ENCODE measurements around the gene TICRR.
"Not testable (repeated sequence)": the region's sequence is repeated elsewhere in the genome, so short reads cannot be mapped to it uniquely, and the experiment has no call there.

Gene TICRR

DNA sequence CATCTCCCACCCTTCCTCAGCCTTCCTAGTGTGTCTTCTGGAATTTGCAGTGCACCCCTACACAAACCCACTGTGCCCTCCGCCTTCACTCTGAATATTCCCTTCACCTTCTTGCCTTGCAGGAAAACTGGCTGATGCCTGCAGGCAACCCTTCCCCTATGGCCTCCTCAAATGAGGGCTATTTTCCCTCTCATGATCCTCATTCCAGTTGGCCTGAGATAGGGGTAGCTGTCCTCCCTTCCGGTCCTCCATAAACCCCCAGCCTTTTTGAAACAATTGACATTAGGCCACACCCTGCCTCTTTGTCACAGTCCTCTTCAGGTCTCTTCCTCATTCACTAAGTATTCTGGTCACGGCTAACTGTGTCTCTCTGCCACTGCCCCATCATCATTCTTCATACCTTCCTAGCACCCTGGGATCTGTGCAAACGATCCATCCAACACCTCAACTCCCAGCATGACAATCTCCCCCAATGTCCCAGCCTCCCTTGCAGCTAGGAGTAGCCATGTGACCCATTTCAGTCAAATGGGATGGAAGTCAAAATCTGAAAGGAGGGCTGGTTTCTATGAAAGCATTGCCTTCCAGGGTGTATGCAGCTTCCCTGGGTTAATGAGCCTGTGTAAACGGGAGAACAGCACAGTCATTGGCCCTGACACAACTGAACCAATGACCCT, 8.5 kb upstream of the TICRR start:
- no peak overlapping the region for H3K4me3 ChIP-seq (ENCODE audit: low read length)
- no peak for DNase-seq (ENCODE audit: low read depth)
- TF ChIP-seq, protein P1, sequence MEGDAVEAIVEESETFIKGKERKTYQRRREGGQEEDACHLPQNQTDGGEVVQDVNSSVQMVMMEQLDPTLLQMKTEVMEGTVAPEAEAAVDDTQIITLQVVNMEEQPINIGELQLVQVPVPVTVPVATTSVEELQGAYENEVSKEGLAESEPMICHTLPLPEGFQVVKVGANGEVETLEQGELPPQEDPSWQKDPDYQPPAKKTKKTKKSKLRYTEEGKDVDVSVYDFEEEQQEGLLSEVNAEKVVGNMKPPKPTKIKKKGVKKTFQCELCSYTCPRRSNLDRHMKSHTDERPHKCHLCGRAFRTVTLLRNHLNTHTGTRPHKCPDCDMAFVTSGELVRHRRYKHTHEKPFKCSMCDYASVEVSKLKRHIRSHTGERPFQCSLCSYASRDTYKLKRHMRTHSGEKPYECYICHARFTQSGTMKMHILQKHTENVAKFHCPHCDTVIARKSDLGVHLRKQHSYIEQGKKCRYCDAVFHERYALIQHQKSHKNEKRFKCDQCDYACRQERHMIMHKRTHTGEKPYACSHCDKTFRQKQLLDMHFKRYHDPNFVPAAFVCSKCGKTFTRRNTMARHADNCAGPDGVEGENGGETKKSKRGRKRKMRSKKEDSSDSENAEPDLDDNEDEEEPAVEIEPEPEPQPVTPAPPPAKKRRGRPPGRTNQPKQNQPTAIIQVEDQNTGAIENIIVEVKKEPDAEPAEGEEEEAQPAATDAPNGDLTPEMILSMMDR (conservative IDR thresholded peaks at IDR 0.05; ENCODE audit: low read length): no peak

DNA sequence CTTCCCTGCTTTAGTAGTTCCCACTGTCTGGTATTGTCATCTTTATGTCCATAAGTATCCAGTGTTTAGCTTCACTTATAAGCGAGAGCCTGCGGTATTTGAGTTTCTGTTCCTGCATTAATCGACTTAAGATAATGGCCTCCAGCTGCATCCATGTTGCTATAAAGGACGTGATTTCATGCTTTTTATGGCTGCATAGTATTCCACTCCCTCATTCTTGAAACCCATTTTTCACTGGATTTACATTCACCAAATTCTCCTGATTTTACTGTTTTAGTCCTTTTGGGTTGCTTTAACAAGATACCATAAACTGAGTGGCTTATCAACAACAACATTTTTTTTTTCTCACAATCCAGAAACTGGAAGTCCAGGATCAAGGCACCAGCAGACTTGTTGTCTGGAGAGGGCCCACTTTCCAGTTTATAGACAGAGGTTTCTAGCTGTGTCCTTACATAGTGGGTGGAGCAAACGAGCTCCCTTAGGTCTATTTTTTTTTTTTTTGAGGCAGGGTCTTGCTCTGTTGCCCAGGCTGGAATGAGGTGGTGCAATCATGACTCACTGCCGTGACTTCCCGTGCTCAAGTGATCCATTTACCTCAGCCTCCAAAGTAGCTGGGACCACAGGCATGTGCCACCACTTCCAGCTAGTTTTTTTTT, 6.1 kb upstream of the TICRR start:
- no peak for DNase-seq (ENCODE audit: low read depth)
- TF ChIP-seq, protein P1 (conservative IDR thresholded peaks at IDR 0.05; ENCODE audit: low read length): no peak

DNA sequence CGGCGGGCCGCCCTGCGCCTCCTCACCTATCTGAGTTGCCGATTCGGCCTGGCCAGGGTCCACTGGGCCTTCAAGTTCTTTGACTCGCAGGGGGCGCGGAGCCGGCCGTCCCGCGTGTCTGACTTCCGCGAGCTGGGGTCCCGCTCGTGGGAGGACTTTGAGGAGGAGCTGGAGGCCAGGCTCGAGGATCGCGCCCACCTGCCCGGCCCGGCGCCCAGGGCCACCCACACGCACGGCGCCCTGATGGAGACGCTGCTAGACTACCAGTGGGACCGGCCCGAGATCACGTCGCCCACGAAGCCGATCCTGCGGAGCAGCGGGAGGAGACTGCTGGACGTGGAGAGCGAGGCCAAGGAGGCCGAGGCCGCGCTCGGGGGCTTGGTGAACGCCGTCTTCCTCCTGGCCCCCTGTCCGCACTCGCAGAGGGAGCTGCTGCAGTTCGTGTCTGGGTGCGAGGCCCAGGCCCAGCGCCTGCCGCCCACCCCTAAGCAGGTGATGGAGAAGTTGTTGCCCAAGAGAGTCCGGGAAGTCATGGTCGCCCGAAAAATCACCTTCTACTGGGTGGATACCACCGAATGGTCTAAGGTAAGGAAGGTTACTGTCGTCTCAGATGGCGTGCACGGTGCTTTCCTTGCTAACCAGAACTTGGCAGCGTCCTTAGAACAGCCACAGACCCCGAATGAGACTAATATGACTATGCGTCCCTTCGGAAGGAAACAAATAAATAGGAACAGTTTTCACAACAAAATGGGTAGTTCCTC, 567 bp downstream of the TICRR start:
- TF ChIP-seq, protein P1 (conservative IDR thresholded peaks at IDR 0.05; ENCODE audit: low read length): no peak
- no peak for DNase-seq (ENCODE audit: low read depth)
- peak overlapping the region; percentile 75 for H3K4me3 ChIP-seq (ENCODE audit: low read length)

More for the DNA sequence above, 6.1 kb upstream of the TICRR start:
- no peak overlapping the region for H3K4me3 ChIP-seq (ENCODE audit: low read length)

DNA sequence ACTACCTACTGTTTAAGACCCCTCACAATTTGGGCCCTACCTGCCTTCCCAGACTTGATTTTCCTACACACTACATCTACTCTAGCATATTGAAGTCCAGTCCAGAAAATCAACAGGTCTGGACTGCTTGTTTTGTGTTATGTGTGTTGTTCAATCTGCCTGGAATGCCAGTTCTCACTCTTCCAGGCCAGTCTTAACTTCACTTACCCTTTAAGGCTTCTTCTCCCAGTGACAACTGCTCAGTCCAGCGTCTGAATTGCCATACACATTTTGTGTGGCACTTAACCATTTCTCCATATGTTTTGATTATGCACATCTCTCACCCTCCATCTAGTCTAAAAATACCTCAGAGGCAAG, 1.1 kb downstream of the TICRR start:
- TF ChIP-seq, protein P1 (conservative IDR thresholded peaks at IDR 0.05; ENCODE audit: low read length): no peak
- peak overlapping the region; percentile 75 for H3K4me3 ChIP-seq (ENCODE audit: low read length)
- DNase-seq (ENCODE audit: low read depth): peak; percentile 22

DNA sequence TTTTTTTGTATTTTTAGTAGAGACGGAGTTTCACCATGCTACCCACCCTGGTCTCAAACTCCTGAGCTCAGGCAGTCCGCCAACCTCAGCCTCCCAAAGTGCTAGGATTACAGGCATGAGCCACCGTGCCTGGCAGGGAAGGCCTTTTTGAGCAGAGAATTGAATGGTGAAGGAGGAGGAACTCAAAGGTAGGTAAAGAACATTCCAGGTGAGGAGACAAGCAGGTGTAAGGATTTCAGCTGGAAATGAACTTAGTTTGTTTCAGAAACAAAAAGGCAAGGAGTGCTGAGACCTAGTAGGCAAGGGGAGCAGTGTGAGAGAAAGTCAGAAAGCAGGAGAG, 2.5 kb downstream of the TICRR start:
- DNase-seq (ENCODE audit: low read depth): no peak
- H3K4me3 ChIP-seq (ENCODE audit: low read length): peak overlapping the region; percentile 17
- TF ChIP-seq, protein P1 (conservative IDR thresholded peaks at IDR 0.05; ENCODE audit: low read length): no peak

DNA sequence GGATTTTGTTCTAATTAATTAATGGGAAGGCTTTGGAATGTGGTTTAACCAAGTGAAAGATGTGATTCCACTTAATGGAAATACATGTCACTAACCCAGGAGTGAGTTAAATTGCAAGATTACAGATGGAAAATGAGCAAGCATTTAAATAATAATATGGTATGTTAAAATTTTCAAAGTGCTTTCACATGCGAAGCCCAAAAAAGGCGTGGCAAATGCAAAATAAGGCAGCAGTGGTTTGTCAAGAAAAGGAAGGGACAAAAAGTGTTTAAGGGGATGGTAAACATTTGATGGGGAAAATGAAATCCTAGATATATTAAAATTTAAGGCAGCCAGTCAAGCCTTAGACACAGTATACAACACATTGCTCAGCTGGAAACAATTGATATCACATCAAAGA, 2.9 kb downstream of the TICRR start:
- TF ChIP-seq, protein P1 (conservative IDR thresholded peaks at IDR 0.05; ENCODE audit: low read length): no peak
- DNase-seq (ENCODE audit: low read depth): no peak
- H3K4me3 ChIP-seq (ENCODE audit: low read length): no peak overlapping the region

DNA sequence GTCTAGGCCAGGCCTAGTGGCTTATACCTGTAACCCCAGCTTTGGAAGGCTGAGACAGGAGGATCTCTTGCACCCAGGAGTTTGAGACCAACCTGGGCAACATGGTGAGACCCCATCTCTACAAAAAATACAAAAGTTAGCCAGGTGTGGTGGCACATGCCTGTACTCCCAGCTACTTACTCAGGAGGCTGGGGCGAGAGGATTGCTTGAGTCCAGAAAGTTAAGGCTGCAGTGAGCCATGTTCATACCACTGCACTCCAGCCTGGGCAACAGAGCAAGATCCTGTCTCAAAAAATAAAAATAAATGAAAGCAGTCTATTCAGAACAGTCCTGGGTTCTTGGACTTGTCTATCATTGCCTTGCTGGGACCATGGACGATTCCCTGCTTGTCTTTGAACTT, 5.5 kb downstream of the TICRR start:
- not testable (repeated sequence) for DNase-seq (ENCODE audit: low read depth); H3K4me3 ChIP-seq (ENCODE audit: low read length)

All from AG10803 (cell line).